Measurements from ENCODE around the gene ARMC2. TPM values are rescaled to one million over a fixed set of nuclear protein-coding genes. Genes with fewer than 3 reads are reported as not detected.

Gene ARMC2
- polyA plus RNA-seq, 1 of the 3 experiments (the other 2 are of a cell fraction): 2.4 TPM

DNA sequence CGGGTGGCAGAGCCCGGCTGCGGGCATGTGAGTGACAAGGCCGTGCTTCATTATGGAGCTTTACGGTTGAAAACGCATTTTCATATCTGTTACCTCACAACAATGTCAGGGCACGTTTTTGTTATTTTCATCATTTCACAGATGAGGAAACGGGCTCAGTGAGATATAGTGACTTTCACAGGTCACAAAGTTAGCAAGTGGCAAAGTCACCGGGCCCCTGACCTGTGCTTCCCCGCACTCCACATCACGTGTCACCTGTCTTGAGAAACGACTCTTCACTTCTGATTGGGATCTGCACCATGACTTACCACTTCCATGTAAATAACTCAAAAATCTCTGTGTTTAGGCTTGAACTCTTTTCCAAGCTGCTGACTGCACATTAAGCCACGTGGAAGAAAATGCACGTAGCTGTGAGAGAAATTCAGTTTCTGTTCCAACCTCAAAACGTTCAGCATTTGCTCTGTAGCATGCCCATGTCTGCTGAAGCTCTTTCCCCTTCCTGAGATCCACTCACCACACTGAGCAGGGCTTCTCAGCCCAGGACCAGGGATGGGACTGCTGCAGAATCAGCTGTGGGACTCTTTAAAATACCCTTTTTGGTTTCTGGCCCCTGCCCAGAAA lies 107.2 kb downstream of the ARMC2 start:
- CTCF ChIA-PET: interaction anchor here (1.1 to 2.0 kb wide), 4 partner anchors 12 to 118 kb away, joined by 3 to 7 read pairs (median 3); no protein-coding TSS in a partner anchor
- WGBS (ENCODE audit: low lambda C conversion rate): 70% methylated on average over 15 of the region's 15 CpGs
- Histone ChIP-seq H3K27ac (ENCODE audit: low read depth in 2 of 2, low read length in 1 of 2) (no peak overlapping the region), H3K4me3 (ENCODE audit: low read depth in 2 of 2, low read length in 1 of 2) (no peak overlapping the region), H3K4me2 (no peak overlapping the region), H2AFZ (ENCODE audit: low read depth) (no peak overlapping the region), H3F3A (replicated peaks; ENCODE audit: insufficient read depth) (no peaks in the 10 kb centered on the region), H4K20me1 (ENCODE audit: insufficient read depth) (no peaks in the 10 kb centered on the region), H3K27me3 (ENCODE audit: insufficient read depth) (no peaks in the 10 kb centered on the region), H3K9ac (no peak overlapping the region), H3K36me3 (replicated peaks in 1 of 2; ENCODE audit: control insufficient read depth in 1 of 2, insufficient read depth in 2 of 2, low read length in 1 of 2) (no peaks in the 10 kb centered on the region), H3K4me1 (ENCODE audit: control insufficient read depth in 1 of 2, insufficient read depth in 2 of 2, low read depth in 1 of 2, low read length in 1 of 2) (peaks cover 0 to 7% of the 10 kb centered on the region in 2 experiments; a peak in 2 of 4 replicates), H3K79me2 (ENCODE audit: insufficient read depth) (no peaks in the 10 kb centered on the region), H3K9me2 (no peaks in the 10 kb centered on the region), H3K9me3 (no peaks in the 10 kb centered on the region)
- POLR2A ChIA-PET: no interaction called here
- no peak for TF ChIP-seq RXRA (IDR thresholded peaks at IDR 0.05; ENCODE audit: borderline replicate concordance, low read depth)
- TF ChIP-seq TEAD4 (IDR thresholded peaks at IDR 0.05; ENCODE audit: borderline replicate concordance, insufficient read depth): no peak
- TF ChIP-seq MXI1 (IDR thresholded peaks at IDR 0.05; ENCODE audit: low read depth, low read length): no peak
- TF ChIP-seq SMC3 (IDR thresholded peaks at IDR 0.05; ENCODE audit: low read depth, low read length): no peak
- no peak for TF ChIP-seq EP300 (IDR thresholded peaks at IDR 0.05; ENCODE audit: borderline replicate concordance in 1 of 2, low read depth in 1 of 2, low read length in 1 of 2)
- TF ChIP-seq YY1 (IDR thresholded peaks at IDR 0.05; ENCODE audit: low read depth): no peak
- TF ChIP-seq MEF2A (IDR thresholded peaks at IDR 0.05; ENCODE audit: borderline replicate concordance, low read depth): no peak
- TF ChIP-seq RFX5 (IDR thresholded peaks at IDR 0.05; ENCODE audit: low read length): no peak
- no peak for TF ChIP-seq JUND (IDR thresholded peaks at IDR 0.05)
- TF ChIP-seq EZH2phosphoT487 (IDR thresholded peaks at IDR 0.05; ENCODE audit: borderline replicate concordance, low read depth): no peak
- no peak for TF ChIP-seq GATA2 (CRISPR knock-in tag; IDR thresholded peaks at IDR 0.05)
- no peak for DNase-seq

DNA sequence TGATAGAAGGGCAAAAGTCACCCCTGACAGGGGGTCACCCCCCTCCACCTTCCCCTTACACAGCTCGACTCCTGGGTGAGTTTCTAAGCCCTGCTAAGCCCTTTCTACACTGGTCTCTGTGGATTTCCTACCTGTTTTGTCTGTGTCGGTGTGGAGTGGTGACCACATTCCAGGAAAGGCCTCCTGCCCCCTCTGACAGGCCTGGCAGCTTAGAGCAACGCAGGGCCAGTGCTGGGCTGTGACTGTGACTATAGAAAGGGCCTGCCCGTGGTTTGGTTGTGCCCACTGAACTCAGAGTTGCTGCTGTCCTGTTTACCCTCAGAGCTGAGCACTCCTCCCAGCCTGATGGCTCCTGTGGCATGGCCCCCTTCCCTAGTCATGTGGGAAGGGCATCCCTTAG lies 109.0 kb downstream of the ARMC2 start:
- 66% methylated on average over 4 of the region's 4 CpGs for WGBS (ENCODE audit: low lambda C conversion rate)

More for the DNA sequence above, 109.0 kb downstream of the ARMC2 start:
- no peaks in the 10 kb centered on the region for H3K79me2 ChIP-seq (ENCODE audit: insufficient read depth)
- no peak for DNase-seq
- no peak overlapping the region for H3K4me2 ChIP-seq
- no peaks in the 10 kb centered on the region for H3K36me3 ChIP-seq (replicated peaks in 1 of 2; ENCODE audit: control insufficient read depth in 1 of 2, insufficient read depth in 2 of 2, low read length in 1 of 2)
- no peaks in the 10 kb centered on the region for H3F3A ChIP-seq (replicated peaks; ENCODE audit: insufficient read depth)
- POLR2A ChIA-PET: no interaction called here
- no peaks in the 10 kb centered on the region for H4K20me1 ChIP-seq (ENCODE audit: insufficient read depth)
- H3K9me2 ChIP-seq: no peaks in the 10 kb centered on the region
- H3K4me1 ChIP-seq (ENCODE audit: control insufficient read depth in 1 of 2, insufficient read depth in 2 of 2, low read depth in 1 of 2, low read length in 1 of 2): peaks cover 0 to 7% of the 10 kb centered on the region in 2 experiments; a peak in 2 of 4 replicates
- no peaks in the 10 kb centered on the region for H3K9me3 ChIP-seq
- no peak overlapping the region for H3K27ac ChIP-seq (ENCODE audit: low read depth in 2 of 2, low read length in 1 of 2)
- TF ChIP-seq, protein P1, sequence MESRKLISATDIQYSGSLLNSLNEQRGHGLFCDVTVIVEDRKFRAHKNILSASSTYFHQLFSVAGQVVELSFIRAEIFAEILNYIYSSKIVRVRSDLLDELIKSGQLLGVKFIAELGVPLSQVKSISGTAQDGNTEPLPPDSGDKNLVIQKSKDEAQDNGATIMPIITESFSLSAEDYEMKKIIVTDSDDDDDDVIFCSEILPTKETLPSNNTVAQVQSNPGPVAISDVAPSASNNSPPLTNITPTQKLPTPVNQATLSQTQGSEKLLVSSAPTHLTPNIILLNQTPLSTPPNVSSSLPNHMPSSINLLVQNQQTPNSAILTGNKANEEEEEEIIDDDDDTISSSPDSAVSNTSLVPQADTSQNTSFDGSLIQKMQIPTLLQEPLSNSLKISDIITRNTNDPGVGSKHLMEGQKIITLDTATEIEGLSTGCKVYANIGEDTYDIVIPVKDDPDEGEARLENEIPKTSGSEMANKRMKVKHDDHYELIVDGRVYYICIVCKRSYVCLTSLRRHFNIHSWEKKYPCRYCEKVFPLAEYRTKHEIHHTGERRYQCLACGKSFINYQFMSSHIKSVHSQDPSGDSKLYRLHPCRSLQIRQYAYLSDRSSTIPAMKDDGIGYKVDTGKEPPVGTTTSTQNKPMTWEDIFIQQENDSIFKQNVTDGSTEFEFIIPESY (IDR thresholded peaks at IDR 0.05; ENCODE audit: borderline replicate concordance, low read depth): no peak
- TF ChIP-seq ELF1 (IDR thresholded peaks at IDR 0.05): no peak
- TF ChIP-seq EZH2phosphoT487 (IDR thresholded peaks at IDR 0.05; ENCODE audit: borderline replicate concordance, low read depth): no peak
- no peak for TF ChIP-seq RFX5 (IDR thresholded peaks at IDR 0.05; ENCODE audit: low read length)
- no peak for TF ChIP-seq SIN3A (IDR thresholded peaks at IDR 0.05; ENCODE audit: borderline replicate concordance, low read depth, low read length)
- no peak for TF ChIP-seq TEAD4 (IDR thresholded peaks at IDR 0.05; ENCODE audit: borderline replicate concordance, insufficient read depth)
- TF ChIP-seq JUND (IDR thresholded peaks at IDR 0.05): no peak
- TF ChIP-seq NFIC (IDR thresholded peaks at IDR 0.05; ENCODE audit: borderline replicate concordance): no peak
- TF ChIP-seq, protein P2, sequence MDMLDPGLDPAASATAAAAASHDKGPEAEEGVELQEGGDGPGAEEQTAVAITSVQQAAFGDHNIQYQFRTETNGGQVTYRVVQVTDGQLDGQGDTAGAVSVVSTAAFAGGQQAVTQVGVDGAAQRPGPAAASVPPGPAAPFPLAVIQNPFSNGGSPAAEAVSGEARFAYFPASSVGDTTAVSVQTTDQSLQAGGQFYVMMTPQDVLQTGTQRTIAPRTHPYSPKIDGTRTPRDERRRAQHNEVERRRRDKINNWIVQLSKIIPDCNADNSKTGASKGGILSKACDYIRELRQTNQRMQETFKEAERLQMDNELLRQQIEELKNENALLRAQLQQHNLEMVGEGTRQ (IDR thresholded peaks at IDR 0.05; ENCODE audit: borderline replicate concordance, low read depth, low read length): no peak
- TF ChIP-seq FOSL2 (IDR thresholded peaks at IDR 0.05; ENCODE audit: borderline replicate concordance, low read depth): no peak
- no peak for TF ChIP-seq TCF12 (IDR thresholded peaks at IDR 0.05)
- TF ChIP-seq MEF2A (IDR thresholded peaks at IDR 0.05; ENCODE audit: borderline replicate concordance, low read depth): no peak
- TF ChIP-seq, protein P3, sequence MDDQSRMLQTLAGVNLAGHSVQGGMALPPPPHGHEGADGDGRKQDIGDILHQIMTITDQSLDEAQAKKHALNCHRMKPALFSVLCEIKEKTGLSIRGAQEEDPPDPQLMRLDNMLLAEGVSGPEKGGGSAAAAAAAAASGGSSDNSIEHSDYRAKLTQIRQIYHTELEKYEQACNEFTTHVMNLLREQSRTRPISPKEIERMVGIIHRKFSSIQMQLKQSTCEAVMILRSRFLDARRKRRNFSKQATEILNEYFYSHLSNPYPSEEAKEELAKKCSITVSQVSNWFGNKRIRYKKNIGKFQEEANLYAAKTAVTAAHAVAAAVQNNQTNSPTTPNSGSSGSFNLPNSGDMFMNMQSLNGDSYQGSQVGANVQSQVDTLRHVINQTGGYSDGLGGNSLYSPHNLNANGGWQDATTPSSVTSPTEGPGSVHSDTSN (IDR thresholded peaks at IDR 0.05): no peak
- no peak for TF ChIP-seq RAD21 (IDR thresholded peaks at IDR 0.05; ENCODE audit: low read length)
- TF ChIP-seq, protein P4, sequence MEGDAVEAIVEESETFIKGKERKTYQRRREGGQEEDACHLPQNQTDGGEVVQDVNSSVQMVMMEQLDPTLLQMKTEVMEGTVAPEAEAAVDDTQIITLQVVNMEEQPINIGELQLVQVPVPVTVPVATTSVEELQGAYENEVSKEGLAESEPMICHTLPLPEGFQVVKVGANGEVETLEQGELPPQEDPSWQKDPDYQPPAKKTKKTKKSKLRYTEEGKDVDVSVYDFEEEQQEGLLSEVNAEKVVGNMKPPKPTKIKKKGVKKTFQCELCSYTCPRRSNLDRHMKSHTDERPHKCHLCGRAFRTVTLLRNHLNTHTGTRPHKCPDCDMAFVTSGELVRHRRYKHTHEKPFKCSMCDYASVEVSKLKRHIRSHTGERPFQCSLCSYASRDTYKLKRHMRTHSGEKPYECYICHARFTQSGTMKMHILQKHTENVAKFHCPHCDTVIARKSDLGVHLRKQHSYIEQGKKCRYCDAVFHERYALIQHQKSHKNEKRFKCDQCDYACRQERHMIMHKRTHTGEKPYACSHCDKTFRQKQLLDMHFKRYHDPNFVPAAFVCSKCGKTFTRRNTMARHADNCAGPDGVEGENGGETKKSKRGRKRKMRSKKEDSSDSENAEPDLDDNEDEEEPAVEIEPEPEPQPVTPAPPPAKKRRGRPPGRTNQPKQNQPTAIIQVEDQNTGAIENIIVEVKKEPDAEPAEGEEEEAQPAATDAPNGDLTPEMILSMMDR (IDR thresholded peaks at IDR 0.05): no peak
- H3K9ac ChIP-seq: no peak overlapping the region
- no peaks in the 10 kb centered on the region for H3K27me3 ChIP-seq (ENCODE audit: insufficient read depth)
- CTCF ChIA-PET: interaction anchor here (1.7 kb wide), 1 partner anchor 10 kb away, joined by 6 read pairs; no protein-coding TSS in a partner anchor
- no peak overlapping the region for H2AFZ ChIP-seq (ENCODE audit: low read depth)
- no peak overlapping the region for H3K4me3 ChIP-seq (ENCODE audit: low read depth in 2 of 2, low read length in 1 of 2)
